HL-60 (cell line): Measurements from ENCODE around the gene CBR4.

ENCODE experiments used
- TF ChIP-seq, protein P1 (sequence below): IDR thresholded peaks from 2 replicates; pipeline ENCODE4 v1.6.1; 2012; ENCODE audit warnings: low read depth; ENCODE audit not compliant: insufficient replicate concordance
- TF ChIP-seq, protein P2 (sequence below): IDR thresholded peaks from one replicate; pipeline ENCODE4 v1.5.1; 2011; ENCODE audit warnings: low read length, control low read depth, inconsistent platforms; ENCODE audit not compliant: insufficient read depth

DNA sequence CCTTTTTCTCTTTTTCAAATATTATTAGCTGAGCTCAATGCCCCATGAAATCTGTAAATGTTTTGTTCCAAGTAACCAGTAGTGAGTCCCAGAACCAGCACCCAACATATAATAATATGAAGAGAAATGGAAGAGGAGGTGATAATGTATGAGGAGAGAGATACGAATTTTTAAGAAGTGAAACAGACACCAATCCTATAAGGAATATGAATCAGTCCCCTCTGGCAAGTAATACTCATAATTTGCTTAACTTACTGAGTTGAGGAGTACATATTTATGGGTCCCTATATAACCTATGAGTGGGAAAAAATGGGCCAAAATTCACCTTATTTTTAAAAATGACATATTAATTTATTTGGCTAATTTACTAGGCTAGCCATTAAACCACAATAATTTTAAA is 8.4 kb upstream of the CBR4 start:
- TF ChIP-seq, protein P1, sequence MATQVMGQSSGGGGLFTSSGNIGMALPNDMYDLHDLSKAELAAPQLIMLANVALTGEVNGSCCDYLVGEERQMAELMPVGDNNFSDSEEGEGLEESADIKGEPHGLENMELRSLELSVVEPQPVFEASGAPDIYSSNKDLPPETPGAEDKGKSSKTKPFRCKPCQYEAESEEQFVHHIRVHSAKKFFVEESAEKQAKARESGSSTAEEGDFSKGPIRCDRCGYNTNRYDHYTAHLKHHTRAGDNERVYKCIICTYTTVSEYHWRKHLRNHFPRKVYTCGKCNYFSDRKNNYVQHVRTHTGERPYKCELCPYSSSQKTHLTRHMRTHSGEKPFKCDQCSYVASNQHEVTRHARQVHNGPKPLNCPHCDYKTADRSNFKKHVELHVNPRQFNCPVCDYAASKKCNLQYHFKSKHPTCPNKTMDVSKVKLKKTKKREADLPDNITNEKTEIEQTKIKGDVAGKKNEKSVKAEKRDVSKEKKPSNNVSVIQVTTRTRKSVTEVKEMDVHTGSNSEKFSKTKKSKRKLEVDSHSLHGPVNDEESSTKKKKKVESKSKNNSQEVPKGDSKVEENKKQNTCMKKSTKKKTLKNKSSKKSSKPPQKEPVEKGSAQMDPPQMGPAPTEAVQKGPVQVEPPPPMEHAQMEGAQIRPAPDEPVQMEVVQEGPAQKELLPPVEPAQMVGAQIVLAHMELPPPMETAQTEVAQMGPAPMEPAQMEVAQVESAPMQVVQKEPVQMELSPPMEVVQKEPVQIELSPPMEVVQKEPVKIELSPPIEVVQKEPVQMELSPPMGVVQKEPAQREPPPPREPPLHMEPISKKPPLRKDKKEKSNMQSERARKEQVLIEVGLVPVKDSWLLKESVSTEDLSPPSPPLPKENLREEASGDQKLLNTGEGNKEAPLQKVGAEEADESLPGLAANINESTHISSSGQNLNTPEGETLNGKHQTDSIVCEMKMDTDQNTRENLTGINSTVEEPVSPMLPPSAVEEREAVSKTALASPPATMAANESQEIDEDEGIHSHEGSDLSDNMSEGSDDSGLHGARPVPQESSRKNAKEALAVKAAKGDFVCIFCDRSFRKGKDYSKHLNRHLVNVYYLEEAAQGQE: no peak
- TF ChIP-seq, protein P2, sequence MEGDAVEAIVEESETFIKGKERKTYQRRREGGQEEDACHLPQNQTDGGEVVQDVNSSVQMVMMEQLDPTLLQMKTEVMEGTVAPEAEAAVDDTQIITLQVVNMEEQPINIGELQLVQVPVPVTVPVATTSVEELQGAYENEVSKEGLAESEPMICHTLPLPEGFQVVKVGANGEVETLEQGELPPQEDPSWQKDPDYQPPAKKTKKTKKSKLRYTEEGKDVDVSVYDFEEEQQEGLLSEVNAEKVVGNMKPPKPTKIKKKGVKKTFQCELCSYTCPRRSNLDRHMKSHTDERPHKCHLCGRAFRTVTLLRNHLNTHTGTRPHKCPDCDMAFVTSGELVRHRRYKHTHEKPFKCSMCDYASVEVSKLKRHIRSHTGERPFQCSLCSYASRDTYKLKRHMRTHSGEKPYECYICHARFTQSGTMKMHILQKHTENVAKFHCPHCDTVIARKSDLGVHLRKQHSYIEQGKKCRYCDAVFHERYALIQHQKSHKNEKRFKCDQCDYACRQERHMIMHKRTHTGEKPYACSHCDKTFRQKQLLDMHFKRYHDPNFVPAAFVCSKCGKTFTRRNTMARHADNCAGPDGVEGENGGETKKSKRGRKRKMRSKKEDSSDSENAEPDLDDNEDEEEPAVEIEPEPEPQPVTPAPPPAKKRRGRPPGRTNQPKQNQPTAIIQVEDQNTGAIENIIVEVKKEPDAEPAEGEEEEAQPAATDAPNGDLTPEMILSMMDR: no peak
